Type B pancreatic cell (in vitro differentiated cells): ENCODE data around the gene GPRIN1. TPM values are rescaled to one million over a fixed set of nuclear protein-coding genes. Genes with fewer than 3 reads are reported as not detected.

Experiments used
- DNase-seq: peaks from one replicate; pipeline ENCODE4 v3.0.0; 2021; ENCODE audit warnings: mixed read lengths; ENCODE audit not compliant: unreplicated experiment; ENCODE audit errors: extremely low spot score
- H3K27ac Mint-ChIP-seq: 2 replicates; pipeline ENCODE4 v1.8.0; 2021; ENCODE audit warnings: mild to moderate bottlenecking, mixed read lengths
- H3K27me3 Mint-ChIP-seq: 2 replicates; pipeline ENCODE4 v1.8.0; 2021; ENCODE audit warnings: mixed read lengths
- H3K36me3 Mint-ChIP-seq: 2 replicates; pipeline ENCODE4 v1.8.0; 2021; ENCODE audit warnings: mixed read lengths
- H3K4me1 Mint-ChIP-seq: one replicate; pipeline ENCODE4 v1.8.0; 2021; ENCODE audit warnings: mixed read lengths; ENCODE audit not compliant: unreplicated experiment
- H3K4me3 Mint-ChIP-seq: 2 replicates; pipeline ENCODE4 v1.8.0; 2021; ENCODE audit warnings: mild to moderate bottlenecking, mixed read lengths
- H3K9me3 Mint-ChIP-seq: 2 replicates; pipeline ENCODE4 v1.8.0; 2021; ENCODE audit warnings: mixed read lengths
- total RNA-seq: library from RNA; stranded (reverse); gene quantifications from 2 replicates; pipeline ENCODE4 v1.2.1, GENCODE V29; 2021; ENCODE audit warnings: low replicate concordance
- TF ChIP-seq, protein P1 (sequence below): fragments of 200-600 bp; sonication (generic); conservative IDR thresholded peaks from 2 replicates; pipeline ENCODE4 v1.5.0; 2021; ENCODE audit warnings: antibody characterized with exemption, mild to moderate bottlenecking

Gene GPRIN1
- total RNA-seq, 1 donor from 2014 or later, result 6.0 TPM

DNA sequence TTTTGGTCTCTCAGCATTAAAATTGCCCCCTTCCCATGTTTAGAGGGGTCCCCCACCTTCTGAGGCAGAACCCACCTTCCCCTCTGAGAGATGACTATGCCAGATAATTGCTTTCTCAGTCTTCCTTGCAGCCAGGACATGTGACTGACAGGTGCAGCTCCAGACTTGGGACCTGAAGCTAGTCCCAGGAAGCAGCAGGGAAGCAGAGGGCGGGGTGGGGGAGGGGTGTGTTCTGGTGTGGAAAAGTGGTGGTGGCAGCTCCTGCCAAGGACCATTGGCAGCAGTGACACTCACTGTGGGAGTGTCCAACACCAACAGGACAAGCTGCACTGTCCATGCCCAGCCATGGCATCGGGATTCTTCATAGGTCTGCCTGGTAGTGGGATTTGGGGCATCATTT, 22.8 kb upstream of the GPRIN1 start:
- Mint-ChIP-seq H3K27ac (no peak overlapping the region), H3K4me1 (peaks cover 7% of the 10 kb centered on the region), H3K36me3 (peaks cover 3% of the 10 kb centered on the region), H3K9me3 (peaks cover 4% of the 10 kb centered on the region), H3K27me3 (peaks cover 92% of the 10 kb centered on the region), H3K4me3 (no peak overlapping the region)
- TF ChIP-seq, protein P1, sequence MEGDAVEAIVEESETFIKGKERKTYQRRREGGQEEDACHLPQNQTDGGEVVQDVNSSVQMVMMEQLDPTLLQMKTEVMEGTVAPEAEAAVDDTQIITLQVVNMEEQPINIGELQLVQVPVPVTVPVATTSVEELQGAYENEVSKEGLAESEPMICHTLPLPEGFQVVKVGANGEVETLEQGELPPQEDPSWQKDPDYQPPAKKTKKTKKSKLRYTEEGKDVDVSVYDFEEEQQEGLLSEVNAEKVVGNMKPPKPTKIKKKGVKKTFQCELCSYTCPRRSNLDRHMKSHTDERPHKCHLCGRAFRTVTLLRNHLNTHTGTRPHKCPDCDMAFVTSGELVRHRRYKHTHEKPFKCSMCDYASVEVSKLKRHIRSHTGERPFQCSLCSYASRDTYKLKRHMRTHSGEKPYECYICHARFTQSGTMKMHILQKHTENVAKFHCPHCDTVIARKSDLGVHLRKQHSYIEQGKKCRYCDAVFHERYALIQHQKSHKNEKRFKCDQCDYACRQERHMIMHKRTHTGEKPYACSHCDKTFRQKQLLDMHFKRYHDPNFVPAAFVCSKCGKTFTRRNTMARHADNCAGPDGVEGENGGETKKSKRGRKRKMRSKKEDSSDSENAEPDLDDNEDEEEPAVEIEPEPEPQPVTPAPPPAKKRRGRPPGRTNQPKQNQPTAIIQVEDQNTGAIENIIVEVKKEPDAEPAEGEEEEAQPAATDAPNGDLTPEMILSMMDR, result no peak
- no peak for DNase-seq

DNA sequence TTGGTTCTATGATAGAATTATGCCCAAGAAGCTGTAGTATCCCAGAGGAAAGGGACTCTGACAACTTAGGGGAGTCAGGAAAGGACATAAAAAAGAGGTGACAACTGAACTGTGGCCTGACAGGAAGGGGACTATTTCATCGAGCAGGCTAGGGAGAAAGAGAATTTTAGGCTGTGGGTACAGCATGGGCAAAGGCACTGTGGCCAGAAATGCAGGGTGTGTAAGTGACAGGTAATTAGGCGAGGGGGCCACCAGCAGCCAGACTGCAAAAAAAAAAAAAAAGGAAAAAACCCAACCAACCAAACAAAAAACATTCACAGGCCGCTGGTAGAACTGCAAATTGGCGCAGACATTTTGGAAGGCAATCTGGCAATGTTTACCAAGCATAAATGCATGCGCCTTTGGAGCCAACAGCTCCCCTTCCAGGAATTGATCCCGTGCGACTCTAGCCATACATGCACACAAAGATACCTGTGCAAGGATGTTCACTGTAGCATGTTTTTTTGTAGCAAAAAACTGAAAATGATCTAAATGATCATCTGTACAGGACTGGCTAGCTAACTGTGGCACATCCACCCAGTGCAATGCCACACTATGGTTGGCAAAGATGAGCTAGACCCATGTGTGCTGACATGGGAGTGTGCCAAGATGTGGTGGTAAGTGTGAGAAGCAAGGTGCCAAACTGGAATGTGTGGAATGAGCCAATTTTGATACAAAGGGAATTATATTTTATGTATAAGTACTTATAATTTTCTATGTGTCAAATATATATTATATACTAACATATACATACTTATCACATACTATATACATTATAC, 21.6 kb upstream of the GPRIN1 start:
- H3K27ac Mint-ChIP-seq, result no peak overlapping the region
- H3K36me3 Mint-ChIP-seq, result peaks cover 3% of the 10 kb centered on the region
- peaks cover 92% of the 10 kb centered on the region for H3K27me3 Mint-ChIP-seq
- no peak overlapping the region for H3K4me3 Mint-ChIP-seq
- H3K4me1 Mint-ChIP-seq, result peaks cover 7% of the 10 kb centered on the region
- no peak for DNase-seq
- TF ChIP-seq, protein P1, result no peak
- peaks cover 4% of the 10 kb centered on the region for H3K9me3 Mint-ChIP-seq

DNA sequence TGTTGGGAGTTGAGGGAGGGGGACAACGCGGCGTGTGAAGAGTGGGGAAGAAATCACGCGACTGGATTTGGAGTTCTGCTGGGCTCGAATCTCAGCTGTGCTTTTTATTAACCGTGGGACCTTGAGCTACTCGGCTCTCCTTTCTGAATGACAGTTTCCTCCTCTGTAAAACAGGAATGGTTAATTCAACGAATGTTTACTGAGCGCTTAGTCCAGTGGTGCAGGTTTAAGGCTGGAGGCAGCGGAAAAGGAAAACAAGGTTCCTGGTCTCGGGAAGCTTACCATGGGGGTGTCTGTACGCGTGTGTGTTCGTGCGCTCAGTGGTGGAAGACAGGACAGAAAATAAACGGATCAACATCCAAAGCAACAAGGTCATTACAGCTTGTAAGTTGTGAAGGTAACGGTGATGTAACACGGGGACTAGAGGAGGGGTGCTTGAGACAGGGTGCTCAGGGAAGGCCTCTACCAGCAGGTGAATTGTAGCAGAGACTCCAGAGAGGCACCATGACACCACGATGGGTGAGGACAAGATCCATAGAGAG, 20.8 kb upstream of the GPRIN1 start:
- Mint-ChIP-seq H3K9me3 (peaks cover 4% of the 10 kb centered on the region), H3K27ac (no peak overlapping the region), H3K36me3 (peaks cover 3% of the 10 kb centered on the region), H3K4me1 (peaks cover 7% of the 10 kb centered on the region), H3K4me3 (peak overlapping the region; percentile 84), H3K27me3 (peaks cover 93% of the 10 kb centered on the region)
- no peak for DNase-seq
- TF ChIP-seq, protein P1, result no peak

DNA sequence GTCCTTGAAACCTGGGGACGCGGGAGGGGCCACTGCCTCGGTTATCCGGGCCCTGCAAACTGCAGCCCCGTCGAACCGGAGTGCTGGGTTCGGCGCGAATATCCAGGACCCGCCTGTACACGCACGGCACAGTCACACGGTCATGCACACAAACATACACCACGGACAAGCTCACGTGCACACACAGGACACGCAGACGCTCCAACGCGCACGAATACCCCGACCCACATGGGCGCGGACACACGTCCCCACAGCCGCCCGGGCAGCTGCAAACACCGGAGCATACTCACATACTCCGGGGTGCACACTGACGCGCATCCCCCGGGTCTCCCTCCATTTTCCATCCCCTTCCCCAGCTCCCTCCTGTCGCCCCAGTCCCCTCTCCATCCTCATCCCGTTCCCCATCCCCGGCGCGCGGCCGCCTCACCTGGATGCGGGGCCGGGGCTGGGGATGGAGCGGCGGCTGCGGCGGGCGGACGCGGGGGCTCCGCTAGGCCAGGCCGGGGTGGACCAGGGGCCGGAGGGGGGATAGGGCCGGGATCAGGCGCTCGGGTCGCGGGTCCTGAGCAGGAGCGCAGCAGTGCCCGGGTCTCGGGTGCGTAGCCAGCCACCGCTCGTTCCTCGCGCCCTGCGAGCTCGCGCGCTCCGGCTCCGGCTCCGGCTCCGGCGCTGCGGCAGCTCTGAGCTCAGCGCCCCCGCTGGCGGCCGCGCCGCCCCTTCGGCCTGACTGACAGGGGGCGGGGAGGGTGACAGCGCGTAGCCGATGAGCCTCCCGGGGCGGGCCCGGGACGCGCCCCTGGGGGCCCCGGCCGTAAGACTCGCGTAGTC, 20.1 kb upstream of the GPRIN1 start, which contains the start of the genes EIF4E1B and SNCB:
TSS of gene EIF4E1B (plus strand) at position 823 of the 828 bp plus-strand sequence. CDS start 12,113 bp downstream, outside the sequence.
TSS of gene SNCB (minus strand) at position 682 of the 828 bp plus-strand sequence. CDS start 880 bp downstream, outside the sequence.
- Mint-ChIP-seq H3K4me1 (peaks cover 7% of the 10 kb centered on the region), H3K9me3 (peaks cover 3% of the 10 kb centered on the region), H3K4me3 (peak within 1 kb of the TSS; percentile 84), H3K36me3 (peaks cover 3% of the 10 kb centered on the region), H3K27me3 (peaks cover 93% of the 10 kb centered on the region), H3K27ac (no peak within 1 kb of the TSS)
- DNase-seq, result no peak
- TF ChIP-seq, protein P1, result no peak

DNA sequence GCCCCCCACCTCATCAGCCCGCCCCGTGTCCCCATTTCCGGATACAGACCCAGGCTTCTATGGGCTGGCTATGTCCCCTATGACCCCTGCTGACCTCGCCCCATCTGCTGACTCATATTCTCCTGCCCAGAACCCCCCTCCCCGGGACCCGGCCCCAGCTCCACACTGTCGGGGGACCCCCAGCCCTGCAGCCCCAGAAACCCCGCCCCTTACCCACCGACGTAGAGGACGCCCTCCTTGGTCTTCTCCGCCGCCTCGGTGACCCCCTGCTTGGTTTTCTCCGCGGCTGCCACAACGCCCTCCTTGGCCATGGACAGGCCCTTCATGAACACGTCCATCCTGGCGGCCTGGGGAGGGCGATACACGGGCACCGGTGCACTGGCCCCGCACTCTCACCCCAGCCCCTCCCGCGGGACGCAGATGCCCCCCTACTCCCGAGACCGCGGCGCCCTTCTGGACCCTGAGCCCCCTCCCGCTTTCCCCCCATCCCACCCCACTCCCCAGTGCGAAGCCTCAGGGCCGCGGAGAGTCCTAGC, 19.4 kb upstream of the GPRIN1 start:
- H3K4me1 Mint-ChIP-seq, result peaks cover 7% of the 10 kb centered on the region
- H3K4me3 Mint-ChIP-seq, result peak overlapping the region; percentile 34
- TF ChIP-seq, protein P1, result no peak
- DNase-seq, result no peak
- peaks cover 3% of the 10 kb centered on the region for H3K36me3 Mint-ChIP-seq
- H3K27me3 Mint-ChIP-seq, result peaks cover 94% of the 10 kb centered on the region
- H3K9me3 Mint-ChIP-seq, result no peaks in the 10 kb centered on the region
- no peak overlapping the region for H3K27ac Mint-ChIP-seq
